HEK293T (cell line): ENCODE data around the gene CFAP251.
"Not testable (repeated sequence)": the region's sequence is repeated elsewhere in the genome, so short reads cannot be mapped to it uniquely, and the experiment has no call there.

ENCODE experiments used
- CTCF ChIA-PET: fragments of 350-600 bp; formaldehyde crosslinking; extraction: SDS; loops from one replicate; lab custom pipeline; 2021; ENCODE audit warnings: antibody characterized with exemption, inconsistent platforms; lab: Yijun Ruan, JAX
- POLR2A ChIA-PET: fragments of 350-600 bp; formaldehyde crosslinking; extraction: SDS; loops from one replicate; lab custom pipeline; 2020; ENCODE audit warnings: antibody characterized with exemption, inconsistent platforms; lab: Yijun Ruan, JAX
- DNase-seq: peaks from one replicate; pipeline ENCODE4 v3.0.0; 2012; ENCODE audit warnings: mixed read lengths; ENCODE audit errors: extremely low spot score
- ARNT ChIP-seq: fragments of 450-650 bp; IDR thresholded peaks from 2 replicates; pipeline ENCODE4 v1.6.1; 2017; ENCODE audit warnings: mild to moderate bottlenecking
- BHLHE40 ChIP-seq: fragments of 450-650 bp; IDR thresholded peaks from 2 replicates; pipeline ENCODE4 v1.6.1; 2016; ENCODE audit warnings: mild to moderate bottlenecking, moderate library complexity, borderline replicate concordance
- CTBP1 ChIP-seq: fragments of 450-650 bp; IDR thresholded peaks from 2 replicates; pipeline ENCODE4 v1.6.1; 2016; ENCODE audit warnings: borderline replicate concordance
- ELF4 ChIP-seq: fragments of 450-650 bp; IDR thresholded peaks from 2 replicates; pipeline ENCODE4 v1.6.1; 2017; ENCODE audit warnings: antibody characterized with exemption
- FOXA1 ChIP-seq: fragments of 450-650 bp; IDR thresholded peaks from 2 replicates; pipeline ENCODE4 v1.6.1; 2016; ENCODE audit warnings: mild to moderate bottlenecking
- FOXK2 ChIP-seq: fragments of 450-650 bp; IDR thresholded peaks from 2 replicates; pipeline ENCODE4 v1.6.1; 2016; ENCODE audit warnings: mild to moderate bottlenecking
- FOXM1 ChIP-seq: fragments of 450-650 bp; IDR thresholded peaks from 2 replicates; pipeline ENCODE4 v1.6.1; 2017; ENCODE audit warnings: mild to moderate bottlenecking, borderline replicate concordance
- HDGF ChIP-seq: fragments of 450-650 bp; IDR thresholded peaks from 2 replicates; pipeline ENCODE4 v1.6.1; 2017; ENCODE audit warnings: antibody characterized with exemption, borderline replicate concordance
- L3MBTL2 ChIP-seq: fragments of 450-650 bp; conservative IDR thresholded peaks from 2 replicates; pipeline ENCODE4 v1.6.1; 2016; ENCODE audit warnings: mild to moderate bottlenecking
- LEF1 ChIP-seq: fragments of 450-650 bp; IDR thresholded peaks from 2 replicates; pipeline ENCODE4 v1.6.1; 2017; ENCODE audit warnings: mild to moderate bottlenecking, borderline replicate concordance
- NFRKB ChIP-seq: fragments of 450-650 bp; IDR thresholded peaks from 2 replicates; pipeline ENCODE4 v1.6.1; 2016; ENCODE audit warnings: mild to moderate bottlenecking, moderate library complexity
- SP1 ChIP-seq: fragments of 450-650 bp; IDR thresholded peaks from 2 replicates; pipeline ENCODE4 v1.6.1; 2017
- SUZ12 ChIP-seq: fragments of 450-650 bp; IDR thresholded peaks from 2 replicates; pipeline ENCODE4 v1.6.1; 2016; ENCODE audit warnings: mild to moderate bottlenecking
- TARDBP ChIP-seq: fragments of 450-650 bp; IDR thresholded peaks from 2 replicates; pipeline ENCODE4 v1.6.1; 2016
- ZNF384 ChIP-seq: fragments of 450-650 bp; IDR thresholded peaks from 2 replicates; pipeline ENCODE4 v1.6.1; 2016
- TF ChIP-seq, protein P1 (sequence below): fragments of 450-650 bp; IDR thresholded peaks from 2 replicates; pipeline ENCODE4 v1.6.1; 2016

CFAP251 gene, protein sequence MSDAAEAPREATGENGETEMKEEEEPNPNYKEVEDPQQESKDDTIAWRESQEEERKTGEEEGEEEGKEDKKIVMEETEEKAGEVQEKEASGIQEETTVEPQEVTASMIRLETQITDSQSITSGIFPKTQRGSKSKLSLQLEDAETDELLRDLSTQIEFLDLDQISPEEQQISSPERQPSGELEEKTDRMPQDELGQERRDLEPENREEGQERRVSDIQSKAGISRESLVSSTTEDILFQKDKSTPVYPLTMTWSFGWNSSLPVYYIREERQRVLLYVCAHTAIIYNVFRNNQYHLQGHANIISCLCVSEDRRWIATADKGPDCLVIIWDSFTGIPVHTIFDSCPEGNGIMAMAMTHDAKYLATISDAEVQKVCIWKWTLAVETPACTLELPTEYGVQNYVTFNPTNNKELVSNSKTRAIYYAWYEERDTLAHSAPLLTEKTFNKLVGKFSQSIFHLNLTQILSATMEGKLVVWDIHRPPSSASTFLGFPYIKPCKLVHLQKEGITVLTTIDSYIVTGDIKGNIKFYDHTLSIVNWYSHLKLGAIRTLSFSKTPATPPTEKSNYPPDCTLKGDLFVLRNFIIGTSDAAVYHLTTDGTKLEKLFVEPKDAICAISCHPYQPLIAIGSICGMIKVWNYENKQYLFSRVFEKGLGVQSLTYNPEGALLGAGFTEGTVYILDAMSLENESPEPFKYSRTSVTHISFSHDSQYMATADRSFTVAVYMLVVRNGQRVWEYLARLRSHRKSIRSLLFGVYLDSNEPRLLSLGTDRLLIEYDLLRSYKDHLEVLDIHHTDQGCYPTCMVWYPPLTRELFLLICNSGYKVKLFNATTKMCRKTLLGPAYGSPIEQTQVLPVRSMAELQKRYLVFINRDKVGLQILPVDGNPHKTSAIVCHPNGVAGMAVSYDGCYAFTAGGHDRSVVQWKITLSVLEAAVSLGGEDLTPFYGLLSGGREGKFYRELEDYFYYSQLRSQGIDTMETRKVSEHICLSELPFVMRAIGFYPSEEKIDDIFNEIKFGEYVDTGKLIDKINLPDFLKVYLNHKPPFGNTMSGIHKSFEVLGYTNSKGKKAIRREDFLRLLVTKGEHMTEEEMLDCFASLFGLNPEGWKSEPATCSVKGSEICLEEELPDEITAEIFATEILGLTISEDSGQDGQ

GRCh38 chr12:121917950-121918678, at the start of gene CFAP251:
Gene CFAP251 (plus strand): TSS chr12:121918592. CDS start chr12:121921306, 2,714 bp downstream.
- DNase-seq: peak; percentile 55
- POLR2A ChIA-PET: interaction anchor here (1.8 kb wide), 1 partner anchor 103 kb away, joined by 4 read pairs; the partner anchor contains the start of gene BCL7A
- CTCF ChIA-PET: interaction anchor here (0.6 kb wide), 3 partner anchors 39 to 100 kb away, joined by 4 to 8 read pairs (median 4); no protein-coding TSS in a partner anchor
- no peak for TF ChIP-seq ZNF384
- TF ChIP-seq L3MBTL2: no peak
- TF ChIP-seq HDGF: no peak
- no peak for TF ChIP-seq FOXA1
- TF ChIP-seq NFRKB: no peak
- TF ChIP-seq SP1: no peak
- no peak for TF ChIP-seq FOXK2
- TF ChIP-seq, protein P1, sequence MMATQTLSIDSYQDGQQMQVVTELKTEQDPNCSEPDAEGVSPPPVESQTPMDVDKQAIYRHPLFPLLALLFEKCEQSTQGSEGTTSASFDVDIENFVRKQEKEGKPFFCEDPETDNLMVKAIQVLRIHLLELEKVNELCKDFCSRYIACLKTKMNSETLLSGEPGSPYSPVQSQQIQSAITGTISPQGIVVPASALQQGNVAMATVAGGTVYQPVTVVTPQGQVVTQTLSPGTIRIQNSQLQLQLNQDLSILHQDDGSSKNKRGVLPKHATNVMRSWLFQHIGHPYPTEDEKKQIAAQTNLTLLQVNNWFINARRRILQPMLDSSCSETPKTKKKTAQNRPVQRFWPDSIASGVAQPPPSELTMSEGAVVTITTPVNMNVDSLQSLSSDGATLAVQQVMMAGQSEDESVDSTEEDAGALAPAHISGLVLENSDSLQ: no peak
- no peak for TF ChIP-seq TARDBP

DNA sequence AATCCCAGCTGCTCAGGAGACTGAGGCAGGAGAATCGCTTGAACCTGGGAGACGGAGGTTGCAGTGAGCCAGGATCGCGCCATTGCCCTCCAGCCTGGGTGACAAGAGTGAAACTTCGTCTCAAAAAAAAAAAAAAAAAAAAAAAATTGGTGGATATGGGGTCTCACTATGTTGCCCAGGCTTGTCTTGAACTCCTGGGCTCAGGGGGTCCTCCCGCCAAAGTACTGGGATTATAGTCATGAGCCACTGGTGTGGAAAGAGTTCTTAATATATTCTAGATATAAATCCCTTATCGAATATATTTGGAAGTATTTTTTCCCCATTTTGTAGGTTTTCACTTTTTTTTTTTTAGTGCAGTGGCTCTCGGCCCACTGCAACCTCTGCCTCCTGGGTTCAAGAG, 49.2 kb upstream of the CFAP251 start:
- CTCF ChIA-PET: interaction anchor here (0.6 kb wide), 1 partner anchor 10 kb away, joined by 3 read pairs; no protein-coding TSS in a partner anchor
- POLR2A ChIA-PET, DNase-seq: not testable (repeated sequence)

DNA sequence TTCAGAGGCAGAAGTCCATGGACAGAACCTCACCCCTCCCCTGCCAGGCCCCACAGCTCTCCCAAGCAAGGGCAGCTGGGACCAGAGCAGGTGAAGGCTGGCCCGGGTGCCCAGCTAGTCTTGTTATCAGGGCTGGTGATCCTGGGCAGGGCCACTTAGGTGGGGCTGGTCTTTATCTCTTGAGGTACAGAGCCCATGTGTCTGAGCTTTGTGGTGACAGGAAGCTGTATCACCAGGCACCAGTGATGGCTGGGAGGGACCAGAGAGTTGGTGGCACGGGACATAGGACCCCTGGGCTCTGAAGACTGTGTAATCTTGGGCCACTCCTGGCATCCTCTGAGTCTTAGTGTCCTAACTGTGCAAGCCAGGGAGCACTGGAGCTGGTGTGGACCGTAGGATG, 46.9 kb upstream of the CFAP251 start:
- DNase-seq: no peak

GRCh38 chr12:121872546-121873215, 45.7 kb upstream of the CFAP251 start:
- no peak for DNase-seq
- TF ChIP-seq FOXM1: no peak
- TF ChIP-seq L3MBTL2: no peak
- no peak for TF ChIP-seq ZNF384
- TF ChIP-seq TARDBP: no peak
- no peak for TF ChIP-seq FOXK2
- TF ChIP-seq SP1: no peak
- no peak for TF ChIP-seq LEF1
- TF ChIP-seq FOXA1: no peak
- CTCF ChIA-PET: no interaction called here
- POLR2A ChIA-PET: interaction anchor here (0.7 kb wide), 1 partner anchor 9 kb away, joined by 3 read pairs; no protein-coding TSS in a partner anchor

More for the DNA sequence above, 46.9 kb upstream of the CFAP251 start:
- ChIA-PET CTCF (no interaction called here), POLR2A (interaction anchor here (1.0 kb wide), 1 partner anchor 12 kb away, joined by 3 read pairs; no protein-coding TSS in a partner anchor)
- no peak for TF ChIP-seq FOXA1

- ChIA-PET CTCF (no interaction called here), POLR2A (interaction anchor here (0.7 kb wide), 1 partner anchor 10 kb away, joined by 3 read pairs; no protein-coding TSS in a partner anchor)
- no peak for DNase-seq
- TF ChIP-seq, protein P1: no peak
- TF ChIP-seq ARNT (no peak), LEF1 (no peak), FOXM1 (no peak), L3MBTL2 (no peak), ELF4 (no peak), FOXA1 (no peak), TARDBP (no peak), CTBP1 (no peak)
Measured at GRCh38 chr12:121873216-121873569, 45.2 kb upstream of the CFAP251 start.

GRCh38 chr12:121874071-121874470, 44.3 kb upstream of the CFAP251 start:
- CTCF ChIA-PET: interaction anchor here (0.8 kb wide), 1 partner anchor 11 kb away, joined by 5 read pairs; no protein-coding TSS in a partner anchor
- TF ChIP-seq HDGF (no peak), FOXA1 (no peak), CTBP1 (no peak), FOXM1 (no peak), FOXK2 (no peak), SUZ12 (no peak), SP1 (no peak), ELF4 (no peak), BHLHE40 (no peak), LEF1 (no peak), TARDBP (no peak), ARNT (no peak), ZNF384 (no peak), L3MBTL2 (no peak), NFRKB (no peak)
- TF ChIP-seq, protein P1: no peak
- POLR2A ChIA-PET: no interaction called here
- no peak for DNase-seq
